Keratinocyte (primary cell): ENCODE data around the gene HNRNPH3. TPM values are rescaled to one million over a fixed set of nuclear protein-coding genes. Genes with fewer than 3 reads are reported as not detected.

Source experiments
- DNase-seq: peaks from one replicate; pipeline ENCODE4 v3.0.0-alpha.2; 2011; ENCODE audit warnings: low read depth, missing footprints, low spot score
- FAIRE-seq: peaks from 2 replicates; lab custom pipeline; 2011; peaks lifted over from hg19 to GRCh38; lab: Jason Lieb, UNC
- H2AFZ ChIP-seq: 2 replicates; pipeline ENCODE4 v1.6.0; 2012; ENCODE audit warnings: low read length, control low read depth, inconsistent platforms; ENCODE audit not compliant: control insufficient read depth
- H3K27ac ChIP-seq: 2 replicates; pipeline ENCODE4 v1.5.1; 2011; ENCODE audit warnings: low read length; ENCODE audit not compliant: control insufficient read depth, insufficient read depth
- H3K27me3 ChIP-seq: 3 replicates; pipeline ENCODE4 v1.6.0; 2011; ENCODE audit warnings: low read length; ENCODE audit not compliant: control insufficient read depth, insufficient read depth; ENCODE audit errors: extremely low read depth
- H3K36me3 ChIP-seq, 2 experiments: 2 replicates in 1 of 2; 3 replicates in 1 of 2; pipeline ENCODE4 v1.5.1; 2011; ENCODE audit warnings: low read length in 2 of 2, mild to moderate bottlenecking in 1 of 2; ENCODE audit not compliant: control insufficient read depth in 2 of 2, insufficient read depth in 2 of 2; ENCODE audit errors: extremely low read depth in 1 of 2
- H3K4me1 ChIP-seq: 3 replicates; pipeline ENCODE4 v1.5.1; 2011; ENCODE audit warnings: low read length; ENCODE audit not compliant: control insufficient read depth, insufficient read depth; ENCODE audit errors: extremely low read depth
- H3K4me2 ChIP-seq: 3 replicates; pipeline ENCODE4 v1.6.0; 2011; ENCODE audit warnings: low read depth, low read length; ENCODE audit not compliant: control insufficient read depth, insufficient read depth; ENCODE audit errors: extremely low read depth
- H3K4me3 ChIP-seq, 3 experiments: fragments of 200-600 bp in 1 of 3; sonication (generic) in 1 of 3; 2 replicates in 2 of 3; 3 replicates in 1 of 3; pipeline ENCODE4 v1.5.1; 2011 to 2016; ENCODE audit warnings: low read length in 3 of 3, mild to moderate bottlenecking in 3 of 3, control low read depth in 2 of 3, inconsistent platforms in 1 of 3, low read depth in 1 of 3, mixed read lengths in 1 of 3, mixed run types in 1 of 3, moderate library complexity in 1 of 3; ENCODE audit not compliant: control insufficient read depth in 2 of 3, insufficient read depth in 2 of 3; ENCODE audit errors: extremely low read depth in 1 of 3
- H3K79me2 ChIP-seq: 2 replicates; pipeline ENCODE4 v1.6.0; 2012; ENCODE audit warnings: low read length; ENCODE audit not compliant: control insufficient read depth, insufficient read depth
- H3K9ac ChIP-seq: 3 replicates; pipeline ENCODE4 v1.6.0; 2011; ENCODE audit warnings: low read length; ENCODE audit not compliant: control insufficient read depth, insufficient read depth; ENCODE audit errors: extremely low read depth
- H3K9me1 ChIP-seq: 3 replicates; pipeline ENCODE4 v1.6.0; 2011; ENCODE audit warnings: low read length; ENCODE audit not compliant: control insufficient read depth, insufficient read depth; ENCODE audit errors: extremely low read depth
- H3K9me3 ChIP-seq: 2 replicates; pipeline ENCODE4 v1.5.1; 2012; ENCODE audit warnings: low read depth, low read length; ENCODE audit not compliant: control insufficient read depth
- H4K20me1 ChIP-seq: 3 replicates; pipeline ENCODE4 v1.6.0; 2011; ENCODE audit warnings: low read length; ENCODE audit not compliant: control insufficient read depth, insufficient read depth; ENCODE audit errors: extremely low read depth
- CTCF ChIP-seq, 3 experiments: IDR thresholded peaks in 1 of 3; conservative IDR thresholded peaks in 1 of 3; optimal IDR thresholded peaks in 1 of 3; 2 replicates in 2 of 3; 3 replicates in 1 of 3; pipeline versions ENCODE3 to v1.5.1; 2011; ENCODE audit warnings: low read length in 3 of 3, mild to moderate bottlenecking in 3 of 3, moderate library complexity in 2 of 3, control low read depth in 1 of 3, inconsistent platforms in 1 of 3; ENCODE audit not compliant: insufficient read depth in 2 of 3; ENCODE audit errors: extremely low read depth in 1 of 3
- EZH2 ChIP-seq: IDR thresholded peaks from one replicate; pipeline ENCODE4 v1.6.1; 2012; ENCODE audit warnings: inconsistent platforms, mild to moderate bottlenecking, low read length, moderate library complexity
- dilution Hi-C: fragments of 300-500 bp; cut with MboI; formaldehyde crosslinking; loops from one replicate; pipeline ENCODE4 v1.7.0; 2020; ENCODE audit warnings: low sequenced_read_pairs; ENCODE audit not compliant: extremely low pct_ligation_motif_present
- polyA plus RNA-seq, 5 experiments: library from polyadenylated mRNA; depleted of rRNA in 3 of 5; stranded (reverse) in 3 of 5; stranded (forward) in 1 of 5; unstranded in 1 of 5; fragments of >200 nt; gene quantifications; 1 replicate in 1 of 5; 2 replicates in 3 of 5; 3 replicates in 1 of 5; pipeline versions ENCODE4 v1.2.1 to v1.2.3, GENCODE V29; 2011 to 2012; ENCODE audit warnings: missing spikeins in 2 of 5, low read depth in 1 of 5, low replicate concordance in 1 of 5

HNRNPH3 gene
- polyA plus RNA-seq, 1 donor (not counting 4 experiments of a cell fraction or from before 2014, with no cell fraction given) = 108 TPM

GRCh38 chr10:68353537-68353936 is 21.7 kb downstream of the HNRNPH3 start:
- no peaks in the 10 kb centered on the region for H3K27me3 ChIP-seq
- no peaks in the 10 kb centered on the region for H3K79me2 ChIP-seq
- no peak for FAIRE-seq
- dilution Hi-C loops = no loop called here
- TF ChIP-seq CTCF (optimal IDR thresholded peaks at IDR 0.05 in 1 of 3, IDR thresholded peaks at IDR 0.05 in 1 of 3, conservative IDR thresholded peaks at IDR 0.05 in 1 of 3; ENCODE audit: extremely low read depth in 1 of 3, insufficient read depth in 2 of 3, low read length in 3 of 3) (no peak), EZH2 (no peak)
- DNase-seq = no peak
- H3K9ac ChIP-seq = no peak overlapping the region
- H3K4me1 ChIP-seq = no peaks in the 10 kb centered on the region
- H4K20me1 ChIP-seq = no peaks in the 10 kb centered on the region
- H2AFZ ChIP-seq = no peak overlapping the region
- no peaks in the 10 kb centered on the region for H3K9me1 ChIP-seq
- H3K9me3 ChIP-seq = no peaks in the 10 kb centered on the region
- H3K27ac ChIP-seq = no peak overlapping the region
- no peak overlapping the region for H3K4me3 ChIP-seq
- no peak overlapping the region for H3K4me2 ChIP-seq
- peaks cover 0 to 13% of the 10 kb centered on the region in 2 experiments for H3K36me3 ChIP-seq

DNA sequence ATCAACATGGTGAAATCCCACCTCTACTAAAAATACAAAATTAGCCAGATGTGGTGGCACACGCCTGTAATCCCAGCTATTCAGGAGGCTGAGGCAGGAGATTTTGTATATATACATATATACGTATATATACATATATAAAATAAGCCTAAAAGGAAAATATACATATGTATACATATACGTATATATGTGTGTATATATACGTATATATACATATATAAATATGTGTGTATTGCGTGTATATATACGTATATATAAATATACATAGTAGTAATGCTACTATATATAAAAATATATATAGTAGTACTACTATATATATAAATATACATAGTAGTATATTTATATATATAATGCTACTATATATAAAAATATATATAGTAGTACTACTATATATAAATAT is 27.3 kb downstream of the HNRNPH3 start:
- Histone ChIP-seq H3K4me3 (no peak overlapping the region), H3K4me1 (no peaks in the 10 kb centered on the region), H3K9me3 (no peaks in the 10 kb centered on the region), H3K9ac (no peak overlapping the region), H3K27ac (no peak overlapping the region), H4K20me1 (no peaks in the 10 kb centered on the region), H3K36me3 (peaks cover 0 to 8% of the 10 kb centered on the region in 2 experiments), H3K9me1 (no peaks in the 10 kb centered on the region), H3K27me3 (no peaks in the 10 kb centered on the region), H3K4me2 (no peak overlapping the region), H3K79me2 (no peaks in the 10 kb centered on the region), H2AFZ (no peak overlapping the region)
- dilution Hi-C loops = no loop called here
- DNase-seq (no peak), FAIRE-seq (no peak)
- no peak for TF ChIP-seq EZH2
- no peak for TF ChIP-seq CTCF (optimal IDR thresholded peaks at IDR 0.05 in 1 of 3, IDR thresholded peaks at IDR 0.05 in 1 of 3, conservative IDR thresholded peaks at IDR 0.05 in 1 of 3; ENCODE audit: extremely low read depth in 1 of 3, insufficient read depth in 2 of 3, low read length in 3 of 3)
